Upper lobe of right lung (tissue), 1 donor: Measurements from ENCODE around the gene CEACAM1. TPM values are rescaled to one million over a fixed set of nuclear protein-coding genes. Genes with fewer than 3 reads are reported as not detected.
"Not testable (repeated sequence)": the region's sequence is repeated elsewhere in the genome, so short reads cannot be mapped to it uniquely, and the experiment has no call there.

Experiments
- ATAC-seq: fragments of 200-7000 bp; cut with Tn5 transposase; one replicate; pipeline ENCODE4 v1.9.1; 2020; ENCODE audit warnings: mild to moderate bottlenecking, moderate library complexity
- DNase-seq: peaks from one replicate; pipeline ENCODE4 v3.0.0-alpha.2; 2020
- H3K27ac ChIP-seq: fragments of 200-600 bp; one replicate; pipeline ENCODE4 v1.8.0; 2022
- H3K27me3 ChIP-seq: fragments of 200-600 bp; one replicate; pipeline ENCODE4 v1.8.0; 2022; ENCODE audit warnings: mild to moderate bottlenecking
- H3K36me3 ChIP-seq: fragments of 200-600 bp; one replicate; pipeline ENCODE4 v1.8.0; 2022
- H3K4me1 ChIP-seq: fragments of 200-600 bp; one replicate; pipeline ENCODE4 v1.8.0; 2022
- H3K4me3 ChIP-seq: fragments of 200-600 bp; one replicate; pipeline ENCODE4 v1.8.0; 2022; ENCODE audit warnings: mild to moderate bottlenecking
- H3K9me3 ChIP-seq: fragments of 200-600 bp; one replicate; pipeline ENCODE4 v1.8.0; 2022
- CTCF ChIP-seq: fragments of 200-600 bp; IDR thresholded peaks from one replicate; pipeline ENCODE4 v1.8.0; 2022; ENCODE audit warnings: antibody characterized with exemption
- intact Hi-C: fragments of 100-400 bp; cut with DNase I; formaldehyde crosslinking; loops from one replicate; pipeline ENCODE4 v1.11.0; 2022
- total RNA-seq: library from RNA; stranded (reverse); fragmentation: NEBNext Ultra II Directional; extraction: Animal tissue kit (Norgen Biotek cat#: 25700); gene quantifications from one replicate; pipeline ENCODE4 v1.2.1, GENCODE V29; 2021
- donor health status: DM: no; HTN: yes; CAD: no; lungs with severe emphysema.

The CEACAM1 gene
- total RNA-seq, 1 donor from 2014 or later, result 13.1 TPM

DNA sequence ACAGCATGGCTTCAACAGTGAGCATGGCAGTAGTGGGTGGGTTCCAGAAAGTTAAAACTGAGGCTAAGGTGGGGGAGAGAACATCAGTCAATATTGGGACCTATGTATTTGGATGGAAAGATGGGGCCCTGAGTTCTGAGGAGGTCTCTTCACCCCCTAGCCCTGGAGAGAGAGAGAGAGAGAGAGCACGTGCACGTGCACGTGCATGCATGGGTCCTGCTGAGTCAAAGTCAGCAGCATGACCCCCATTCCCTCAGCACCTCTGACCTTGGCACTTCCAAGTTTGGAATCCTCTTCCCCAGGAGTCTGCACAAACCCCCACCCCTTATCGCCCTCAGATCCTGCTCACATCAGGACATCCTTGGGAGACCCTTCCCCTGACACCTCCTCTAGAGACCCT, 32.5 kb upstream of the CEACAM1 start:
- Histone ChIP-seq H3K4me1 (no peaks in the 10 kb centered on the region), H3K9me3 (no peaks in the 10 kb centered on the region), H3K27me3 (peaks cover 13% of the 10 kb centered on the region), H3K4me3 (no peak overlapping the region), H3K27ac (no peak overlapping the region), H3K36me3 (no peaks in the 10 kb centered on the region)
- intact Hi-C loops, result no loop called here
- DNase-seq, result no peak
- TF ChIP-seq CTCF, result no peak
- ATAC-seq, result no peak

DNA sequence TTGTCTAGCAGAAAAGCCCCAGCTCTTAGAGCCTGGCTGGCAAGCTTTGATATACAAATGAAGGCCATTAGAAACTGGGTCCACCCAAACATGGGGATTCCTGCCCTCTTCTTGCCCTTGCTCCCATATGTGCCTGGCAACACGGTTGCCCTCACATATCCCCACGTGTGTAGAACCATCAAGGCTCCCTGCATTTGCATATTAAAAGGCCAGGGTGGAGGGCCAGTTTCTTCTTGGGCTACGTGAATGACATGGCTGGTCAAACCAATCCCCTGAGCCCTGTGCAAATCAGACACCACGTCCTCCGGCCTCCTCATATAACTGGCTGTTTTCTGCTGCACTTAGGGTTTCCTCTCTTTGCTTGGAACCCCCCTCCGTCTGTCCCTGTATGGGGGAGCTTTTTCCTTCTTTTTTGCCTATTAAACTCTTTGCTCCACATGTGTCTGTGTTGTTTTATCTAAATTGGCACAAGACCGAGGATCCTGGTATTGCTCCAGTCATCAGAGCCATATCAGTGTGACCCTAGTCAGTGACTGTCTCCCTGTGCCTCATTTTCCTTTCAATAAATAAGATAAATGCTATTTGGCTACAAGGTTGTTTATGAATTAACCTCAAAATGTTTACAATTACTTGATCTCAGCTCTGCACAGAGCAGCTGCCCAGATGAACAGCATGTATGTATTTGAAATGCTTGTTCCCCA, 30.3 kb upstream of the CEACAM1 start:
- DNase-seq (no peak), ATAC-seq (no peak)
- no peaks in the 10 kb centered on the region for H3K9me3 ChIP-seq
- H3K4me3 ChIP-seq, result no peak overlapping the region
- peaks cover 13% of the 10 kb centered on the region for H3K27me3 ChIP-seq
- no peak for TF ChIP-seq CTCF
- H3K36me3 ChIP-seq, result no peaks in the 10 kb centered on the region
- no peaks in the 10 kb centered on the region for H3K4me1 ChIP-seq
- intact Hi-C loops, result no loop called here
- no peak overlapping the region for H3K27ac ChIP-seq

DNA sequence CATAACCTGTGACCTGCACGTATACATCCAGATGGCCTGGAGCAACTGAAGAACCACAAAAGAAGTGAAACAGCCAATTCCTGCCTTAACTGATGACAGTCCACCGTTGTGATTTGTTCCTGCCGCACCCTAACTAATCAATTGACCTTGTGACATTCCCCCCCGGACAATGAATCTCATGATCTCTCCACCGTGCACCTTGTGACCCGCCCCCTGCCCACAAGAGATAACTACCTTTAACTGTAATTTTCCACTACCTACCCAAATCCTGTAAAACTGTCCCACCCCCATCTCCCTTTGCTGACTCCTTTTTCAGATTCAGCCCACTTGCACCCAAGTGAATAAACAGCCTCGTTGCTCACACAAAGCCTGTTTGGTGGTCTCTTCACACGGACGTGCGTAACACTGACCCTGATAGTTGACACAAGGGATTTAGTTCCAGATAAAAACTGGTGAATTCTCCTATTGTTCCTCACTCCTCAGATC, 29.1 kb upstream of the CEACAM1 start:
- H3K36me3 ChIP-seq, DNase-seq, H3K27ac ChIP-seq, H3K4me3 ChIP-seq, ATAC-seq, intact Hi-C loops, H3K9me3 ChIP-seq, H3K4me1 ChIP-seq: not testable (repeated sequence)
- H3K27me3 ChIP-seq, result peaks cover 12% of the 10 kb centered on the region

DNA sequence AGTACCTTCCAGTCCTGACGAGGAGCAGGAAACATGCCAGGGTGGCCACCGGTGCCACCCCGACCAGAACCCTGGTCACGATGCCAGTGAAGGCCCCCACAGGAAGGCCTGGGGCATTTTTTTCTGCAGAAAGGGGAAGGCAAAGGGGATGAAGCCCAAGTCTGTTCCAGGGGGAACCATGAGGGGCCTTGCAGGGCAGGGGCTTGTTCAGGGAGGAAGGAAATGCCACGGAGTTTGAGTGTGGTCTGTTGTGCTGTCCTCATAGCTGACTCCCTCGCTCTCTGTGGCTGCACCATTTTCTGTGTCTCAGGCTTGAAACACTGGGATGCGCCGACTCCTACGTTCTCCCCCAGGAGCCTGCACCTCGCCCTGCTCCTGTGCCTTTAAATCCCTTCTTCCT, 27.5 kb upstream of the CEACAM1 start:
- ATAC-seq (no peak), DNase-seq (no peak)
- no peak for TF ChIP-seq CTCF
- H3K36me3 ChIP-seq, result no peaks in the 10 kb centered on the region
- H3K27ac ChIP-seq, result no peak overlapping the region
- no peak overlapping the region for H3K4me3 ChIP-seq
- H3K27me3 ChIP-seq, result no peaks in the 10 kb centered on the region
- no peaks in the 10 kb centered on the region for H3K9me3 ChIP-seq
- no peaks in the 10 kb centered on the region for H3K4me1 ChIP-seq
- intact Hi-C loops, result no loop called here

GRCh38 chr19:42555317-42555716, 27.0 kb upstream of the CEACAM1 start:
- Histone ChIP-seq H3K4me1 (no peaks in the 10 kb centered on the region), H3K36me3 (no peaks in the 10 kb centered on the region), H3K27me3 (no peaks in the 10 kb centered on the region), H3K4me3 (no peak overlapping the region), H3K9me3 (no peaks in the 10 kb centered on the region), H3K27ac (no peak overlapping the region)
- DNase-seq (no peak), ATAC-seq (peak; percentile 45)
- intact Hi-C loops, result no loop called here
- no peak for TF ChIP-seq CTCF

GRCh38 chr19:42554046-42554575, 25.8 kb upstream of the CEACAM1 start:
- H3K36me3 ChIP-seq, result no peaks in the 10 kb centered on the region
- no peaks in the 10 kb centered on the region for H3K9me3 ChIP-seq
- no peaks in the 10 kb centered on the region for H3K27me3 ChIP-seq
- DNase-seq (no peak), ATAC-seq (no peak)
- no peak for TF ChIP-seq CTCF
- no peak overlapping the region for H3K27ac ChIP-seq
- H3K4me3 ChIP-seq, result no peak overlapping the region
- intact Hi-C loops, result no loop called here
- H3K4me1 ChIP-seq, result no peaks in the 10 kb centered on the region
